Measurements from ENCODE around the gene SPIN2B. TPM values are rescaled to one million over a fixed set of nuclear protein-coding genes. Genes with fewer than 3 reads are reported as not detected.

Gene SPIN2B
- total and polyA plus RNA-seq, 4 experiments from 2014 or later, result 16.6 to 35.3 (median 20.4) TPM

DNA sequence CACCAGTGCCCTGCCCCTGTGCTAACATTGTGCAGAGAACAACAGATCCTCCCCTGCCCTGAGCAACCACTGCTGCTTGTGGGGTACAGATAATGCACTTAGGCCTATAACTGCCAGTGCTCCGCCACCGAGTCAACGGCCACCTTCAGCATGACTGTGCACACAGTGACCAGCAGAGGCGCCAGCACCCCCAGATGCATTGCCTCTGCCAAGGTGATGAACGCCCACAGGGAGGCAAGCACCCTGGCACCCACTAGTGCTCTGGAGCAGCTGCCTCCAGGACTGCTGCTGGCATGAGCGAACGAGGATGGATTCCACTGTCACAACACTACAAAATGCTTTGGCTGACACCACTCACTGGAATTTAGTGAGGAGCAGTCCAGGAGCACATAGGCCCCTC is 38.2 kb downstream of the SPIN2B start:
- intact Hi-C loops (cut with micrococcal nuclease), result no loop called here
- Mint-ChIP-seq H3K27me3 (no peaks in the 10 kb centered on the region), H3K4me3 (no peak overlapping the region), H3K9me3 (peaks cover 0 to 25% (median 7%) of the 10 kb centered on the region in 8 donors), H3K27ac (no peak overlapping the region), H3K36me3 (peaks cover 37 to 39% of the 10 kb centered on the region in 2 donors), H3K4me1 (no peaks in the 10 kb centered on the region)
- H3K4me3 ChIP-seq (ENCODE audit: low read length in 2 of 2), result no peak overlapping the region
- H3K9me3 ChIP-seq (ENCODE audit: control insufficient read depth in 1 of 2, low read length in 2 of 2), result no peaks in the 10 kb centered on the region
- no peak overlapping the region for H3K27ac ChIP-seq (ENCODE audit: low read depth, low read length)
- no peaks in the 10 kb centered on the region for H3K4me1 ChIP-seq (ENCODE audit: insufficient read depth, low read length)
- H3K36me3 ChIP-seq (ENCODE audit: insufficient read depth, low read length), result no peaks in the 10 kb centered on the region
- ChIA-PET POLR2A (ENCODE audit: partially characterized antibody) (no interaction called here), CTCF (ENCODE audit: partially characterized antibody) (no interaction called here)
- no peak for DNase-seq
- H3K27me3 ChIP-seq (ENCODE audit: insufficient read depth, low read length), result no peaks in the 10 kb centered on the region

DNA sequence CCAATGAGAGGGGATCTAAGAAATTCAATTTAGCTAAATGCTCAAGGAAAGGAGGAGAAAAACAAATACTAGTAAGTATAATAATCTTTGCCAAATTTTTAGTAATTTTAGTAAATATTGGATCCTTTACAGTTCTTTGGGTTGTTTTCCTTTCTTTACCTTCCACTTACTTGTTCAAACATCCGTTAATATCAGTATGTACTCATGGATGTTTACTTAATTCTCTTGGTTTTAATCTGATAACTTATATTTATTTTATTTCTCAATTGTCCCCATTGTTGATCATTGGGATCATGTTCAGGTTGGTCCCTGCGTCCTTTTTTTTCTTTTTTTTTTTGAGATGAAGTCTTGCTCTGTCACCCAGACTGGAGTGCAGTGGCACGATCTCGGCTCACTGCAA is 46.9 kb downstream of the SPIN2B start:
- Mint-ChIP-seq H3K36me3 (peaks cover 0 to 2% of the 10 kb centered on the region in 2 donors), H3K27me3 (no peaks in the 10 kb centered on the region), H3K4me1 (no peaks in the 10 kb centered on the region), H3K4me3 (no peak overlapping the region), H3K27ac (no peak overlapping the region), H3K9me3 (peaks cover 0 to 2% (median 0%) of the 10 kb centered on the region in 8 donors)
- Histone ChIP-seq H3K27me3 (ENCODE audit: insufficient read depth, low read length) (no peaks in the 10 kb centered on the region), H3K9me3 (ENCODE audit: control insufficient read depth in 1 of 2, low read length in 2 of 2) (no peaks in the 10 kb centered on the region), H3K4me3 (ENCODE audit: low read length in 2 of 2) (no peak overlapping the region), H3K4me1 (ENCODE audit: insufficient read depth, low read length) (no peaks in the 10 kb centered on the region), H3K27ac (ENCODE audit: low read depth, low read length) (no peak overlapping the region), H3K36me3 (ENCODE audit: insufficient read depth, low read length) (no peaks in the 10 kb centered on the region)
- no peak for DNase-seq
- intact Hi-C loops (cut with micrococcal nuclease), result no loop called here
- ChIA-PET POLR2A (ENCODE audit: partially characterized antibody) (no interaction called here), CTCF (ENCODE audit: partially characterized antibody) (no interaction called here)

DNA sequence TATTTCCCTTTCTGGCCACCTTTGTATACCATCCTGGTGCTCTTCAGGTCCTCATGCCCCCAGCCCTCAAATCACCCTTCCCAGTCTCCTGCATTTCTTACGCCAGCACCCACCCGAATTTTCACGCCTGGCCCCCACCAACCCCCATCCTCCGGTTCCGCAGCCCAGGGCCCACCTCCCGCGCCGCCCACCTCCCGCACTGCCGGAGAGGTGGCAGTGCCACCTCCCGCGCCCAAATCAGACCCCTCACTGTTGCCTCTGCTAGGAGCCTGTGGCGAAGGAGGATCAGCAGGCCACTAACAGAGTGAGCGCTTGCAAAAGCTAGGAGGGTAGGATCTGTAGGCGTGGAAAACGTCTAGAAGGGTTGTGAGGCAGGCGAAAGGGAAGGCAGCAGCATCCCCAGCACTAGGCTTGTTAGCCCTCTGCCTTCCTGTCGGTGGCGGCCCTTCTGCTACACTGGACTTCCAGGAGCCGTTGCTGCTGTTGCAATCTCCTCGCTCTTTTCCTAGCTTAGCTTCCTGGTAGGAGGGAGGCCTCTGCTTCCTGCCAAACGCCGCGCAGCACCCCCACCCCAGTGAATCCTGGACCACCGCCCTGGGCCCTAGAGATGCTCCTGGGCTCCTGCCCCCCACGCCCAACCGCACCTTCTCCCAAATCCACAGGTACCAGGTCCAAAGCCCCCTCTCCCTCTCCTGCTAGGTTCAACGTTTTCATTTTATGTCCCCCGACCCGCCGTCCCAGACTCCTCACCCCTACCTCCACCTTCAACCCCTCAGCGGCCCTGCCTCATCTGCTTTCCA is 51.0 kb downstream of the SPIN2B start:
- H3K36me3 Mint-ChIP-seq, result no peaks in the 10 kb centered on the region
- no peak overlapping the region for H3K4me3 ChIP-seq (ENCODE audit: low read length in 2 of 2)
- no peaks in the 10 kb centered on the region for H3K36me3 ChIP-seq (ENCODE audit: insufficient read depth, low read length)
- H3K27ac ChIP-seq (ENCODE audit: low read depth, low read length), result no peak overlapping the region
- no peaks in the 10 kb centered on the region for H3K27me3 Mint-ChIP-seq
- no peak overlapping the region for H3K27ac Mint-ChIP-seq
- peak in 1 of 5 donors; percentile 33 for DNase-seq
- POLR2A ChIA-PET (ENCODE audit: partially characterized antibody), result no interaction called here
- no peaks in the 10 kb centered on the region for H3K9me3 ChIP-seq (ENCODE audit: control insufficient read depth in 1 of 2, low read length in 2 of 2)
- no peaks in the 10 kb centered on the region for H3K27me3 ChIP-seq (ENCODE audit: insufficient read depth, low read length)
- CTCF ChIA-PET (ENCODE audit: partially characterized antibody), result no interaction called here
- H3K4me3 Mint-ChIP-seq, result no peak overlapping the region
- H3K4me1 ChIP-seq (ENCODE audit: insufficient read depth, low read length), result no peaks in the 10 kb centered on the region
- H3K4me1 Mint-ChIP-seq, result no peaks in the 10 kb centered on the region
- intact Hi-C loops (cut with micrococcal nuclease), result no loop called here
- peaks cover 0 to 2% (median 0%) of the 10 kb centered on the region in 8 donors for H3K9me3 Mint-ChIP-seq

Other genes with a start within 250 kb of the SPIN2B start
- gene SPIN3, start 126.0 kb downstream of the SPIN2B start, total RNA-seq, result 10 to 100 TPM; 22.7 to 23.1 TPM
- gene SPIN3, start 126.0 kb downstream of the SPIN2B start, polyA plus RNA-seq, result 1 to 10 TPM; 4.0 to 9.2 TPM
- gene SPIN2A, start 15.8 kb upstream of the SPIN2B start, total RNA-seq, result 1 to 10 TPM; 1.4 to 2.2 TPM
- under 1 TPM in 1 of 2 donors, not detected in 1; 0.09 TPM for gene SPIN2A, start 15.8 kb upstream of the SPIN2B start, polyA plus RNA-seq
- gene FAAH2, start 165.2 kb upstream of the SPIN2B start, total RNA-seq, result 10 to 100 TPM; 17.6 to 25.6 TPM
- gene FAAH2, start 165.2 kb upstream of the SPIN2B start, polyA plus RNA-seq, result 10 to 100 TPM; 17.3 to 19.4 TPM

Measured in CD4-positive, alpha-beta memory T cell (primary cell).